ENCODE measurements around the gene PRDM11. TPM values are rescaled to one million over a fixed set of nuclear protein-coding genes. Genes with fewer than 3 reads are reported as not detected.

Gene PRDM11
- total RNA-seq, result 32.9 to 35.1 TPM (median 35.0 TPM) in 3 replicates
- long read RNA-seq, partial matches to known transcripts, result 3 of 28 reads
- long read RNA-seq, other reads (novel, unspliced or antisense), result 25 of 28 reads

GRCh38 chr11:45146072-45147016, at the start of gene PRDM11:
TSS of gene PRDM11 (plus strand) at chr11:45146639. CDS start at chr11:45181767, 35,128 bp downstream.
- Mint-ChIP-seq H3K9me3 (ENCODE audit: low read depth) (no peaks in the 10 kb centered on the region), H3K4me1 (ENCODE audit: low read depth) (peaks cover 25% of the 10 kb centered on the region), H3K27me3 (ENCODE audit: low read depth) (peaks cover 15% of the 10 kb centered on the region), H3K4me3 (ENCODE audit: unreplicated experiment) (peak within 1 kb of the TSS; percentile 86), H3K27ac (ENCODE audit: unreplicated experiment) (peak within 1 kb of the TSS; percentile 92), H3K36me3 (ENCODE audit: low read depth) (peaks cover 1% of the 10 kb centered on the region)
- TF ChIP-seq CTCF (IDR thresholded peaks at IDR 0.05), result peak; percentile 21
- DNase-seq (ENCODE audit: low spot score), result no peak

GRCh38 chr11:45097721-45098493, 48.5 kb upstream of the PRDM11 start:
- Mint-ChIP-seq H3K4me1 (ENCODE audit: low read depth) (peaks cover 23% of the 10 kb centered on the region), H3K36me3 (ENCODE audit: low read depth) (peaks cover 3% of the 10 kb centered on the region), H3K4me3 (ENCODE audit: unreplicated experiment) (no peak overlapping the region), H3K9me3 (ENCODE audit: low read depth) (no peaks in the 10 kb centered on the region), H3K27ac (ENCODE audit: unreplicated experiment) (no peak overlapping the region), H3K27me3 (ENCODE audit: low read depth) (peaks cover 15% of the 10 kb centered on the region)
- no peak for DNase-seq (ENCODE audit: low spot score)
- no peak for TF ChIP-seq CTCF (IDR thresholded peaks at IDR 0.05)

GRCh38 chr11:45098929-45099328, 47.5 kb upstream of the PRDM11 start:
- DNase-seq (ENCODE audit: low spot score), result no peak
- peaks cover 3% of the 10 kb centered on the region for H3K36me3 Mint-ChIP-seq (ENCODE audit: low read depth)
- H3K27ac Mint-ChIP-seq (ENCODE audit: unreplicated experiment), result no peak overlapping the region
- peaks cover 19% of the 10 kb centered on the region for H3K4me1 Mint-ChIP-seq (ENCODE audit: low read depth)
- no peaks in the 10 kb centered on the region for H3K9me3 Mint-ChIP-seq (ENCODE audit: low read depth)
- TF ChIP-seq CTCF (IDR thresholded peaks at IDR 0.05), result no peak
- H3K4me3 Mint-ChIP-seq (ENCODE audit: unreplicated experiment), result no peak overlapping the region
- H3K27me3 Mint-ChIP-seq (ENCODE audit: low read depth), result peaks cover 15% of the 10 kb centered on the region

- Mint-ChIP-seq H3K27ac (ENCODE audit: unreplicated experiment) (no peak overlapping the region), H3K4me3 (ENCODE audit: unreplicated experiment) (no peak overlapping the region), H3K9me3 (ENCODE audit: low read depth) (no peaks in the 10 kb centered on the region), H3K27me3 (ENCODE audit: low read depth) (peaks cover 14% of the 10 kb centered on the region), H3K36me3 (ENCODE audit: low read depth) (peaks cover 3% of the 10 kb centered on the region), H3K4me1 (ENCODE audit: low read depth) (peaks cover 19% of the 10 kb centered on the region)
- no peak for TF ChIP-seq CTCF (IDR thresholded peaks at IDR 0.05)
- no peak for DNase-seq (ENCODE audit: low spot score)
These were observed 46.1 kb upstream of the PRDM11 start for GRCh38 chr11:45100339-45100738.

- TF ChIP-seq CTCF (IDR thresholded peaks at IDR 0.05), result no peak
These were observed 44.1 kb upstream of the PRDM11 start for GRCh38 chr11:45102361-45102809.

More at GRCh38 chr11:45102361-45102809, 44.1 kb upstream of the PRDM11 start:
- H3K27me3 Mint-ChIP-seq (ENCODE audit: low read depth), result peaks cover 11% of the 10 kb centered on the region
- H3K4me1 Mint-ChIP-seq (ENCODE audit: low read depth), result peaks cover 28% of the 10 kb centered on the region
- no peaks in the 10 kb centered on the region for H3K9me3 Mint-ChIP-seq (ENCODE audit: low read depth)
- no peak for DNase-seq (ENCODE audit: low spot score)
- no peak overlapping the region for H3K4me3 Mint-ChIP-seq (ENCODE audit: unreplicated experiment)
- peak overlapping the region; percentile 59 for H3K27ac Mint-ChIP-seq (ENCODE audit: unreplicated experiment)
- H3K36me3 Mint-ChIP-seq (ENCODE audit: low read depth), result no peaks in the 10 kb centered on the region

Measured in chondrocyte (in vitro differentiated cells).